H9 (cell line): Measurements from ENCODE around the gene GSE1. TPM values are rescaled to one million over a fixed set of nuclear protein-coding genes. Genes with fewer than 3 reads are reported as not detected.

Experiments
- DNase-seq: peaks from one replicate; pipeline ENCODE4 v3.0.0-alpha.2; 2017
- H2AFZ ChIP-seq: one replicate; pipeline ENCODE4 v1.6.1; 2013; ENCODE audit warnings: mild to moderate bottlenecking, low read length, control low read depth, moderate library complexity
- H2AK5ac ChIP-seq: 2 replicates; pipeline ENCODE4 v1.6.1; 2013; ENCODE audit warnings: low read length, control low read depth, mixed read lengths; ENCODE audit not compliant: insufficient read length
- H2BK120ac ChIP-seq: one replicate; pipeline ENCODE4 v1.6.1; 2013; ENCODE audit warnings: low read depth, mild to moderate bottlenecking, low read length, control low read depth, inconsistent platforms; ENCODE audit not compliant: poor library complexity, severe bottlenecking
- H2BK12ac ChIP-seq: 2 replicates; pipeline ENCODE4 v1.6.1; 2013; ENCODE audit warnings: low read length, control low read depth, mixed read lengths, low read depth; ENCODE audit not compliant: insufficient read length
- H2BK15ac ChIP-seq: 2 replicates; pipeline ENCODE4 v1.6.1; 2013; ENCODE audit warnings: low read depth, low read length, control low read depth
- H2BK20ac ChIP-seq: one replicate; pipeline ENCODE4 v1.6.1; 2013; ENCODE audit warnings: low read depth, mild to moderate bottlenecking, low read length, control low read depth, inconsistent platforms; ENCODE audit not compliant: poor library complexity, severe bottlenecking
- H2BK5ac ChIP-seq: 2 replicates; pipeline ENCODE4 v1.6.1; 2013; ENCODE audit warnings: low read length, control low read depth, mixed read lengths; ENCODE audit not compliant: insufficient read length
- H3K14ac ChIP-seq: 2 replicates; pipeline ENCODE4 v1.6.1; 2013; ENCODE audit warnings: low read length, control low read depth; ENCODE audit not compliant: insufficient read depth
- H3K18ac ChIP-seq: 2 replicates; pipeline ENCODE4 v1.6.1; 2013; ENCODE audit warnings: low read depth, mild to moderate bottlenecking, mixed read lengths, low read length, control low read depth; ENCODE audit not compliant: insufficient read length
- H3K23ac ChIP-seq: 2 replicates; pipeline ENCODE4 v1.6.1; 2013; ENCODE audit warnings: low read length, control low read depth, mixed read lengths, low read depth; ENCODE audit not compliant: insufficient read length
- H3K23me2 ChIP-seq: 2 replicates; pipeline ENCODE4 v1.6.1; 2013; ENCODE audit warnings: low read depth, mild to moderate bottlenecking, mixed read lengths, low read length, control low read depth; ENCODE audit not compliant: insufficient read length, poor library complexity, severe bottlenecking
- H3K27ac ChIP-seq: 2 replicates; pipeline ENCODE4 v1.5.1; 2013; ENCODE audit warnings: low read length, control low read depth, mixed read lengths, low read depth; ENCODE audit not compliant: insufficient read length
- H3K27me3 ChIP-seq: 2 replicates; pipeline ENCODE4 v1.6.1; 2013; ENCODE audit warnings: low read length, control low read depth, inconsistent platforms; ENCODE audit not compliant: insufficient read depth
- H3K4ac ChIP-seq: 2 replicates; pipeline ENCODE4 v1.6.1; 2013; ENCODE audit warnings: low read depth, mild to moderate bottlenecking, control low read depth, inconsistent platforms, low read length, moderate library complexity
- H3K4me1 ChIP-seq: 2 replicates; pipeline ENCODE4 v1.6.1; 2013; ENCODE audit warnings: low read length, control low read depth, inconsistent platforms; ENCODE audit not compliant: insufficient read depth
- H3K4me2 ChIP-seq: 2 replicates; pipeline ENCODE4 v1.6.1; 2013; ENCODE audit warnings: low read length, control low read depth, mixed read lengths; ENCODE audit not compliant: insufficient read length, insufficient read depth
- H3K56ac ChIP-seq: 2 replicates; pipeline ENCODE4 v1.6.1; 2013; ENCODE audit warnings: low read depth, mild to moderate bottlenecking, mixed read lengths, low read length, control low read depth; ENCODE audit not compliant: insufficient read length
- H3K79me1 ChIP-seq: 2 replicates; pipeline ENCODE4 v1.6.1; 2013; ENCODE audit warnings: low read depth, mild to moderate bottlenecking, moderate library complexity, low read length, control low read depth, inconsistent platforms; ENCODE audit not compliant: insufficient read depth, poor library complexity, severe bottlenecking
- H3K79me2 ChIP-seq: 2 replicates; pipeline ENCODE4 v1.6.1; 2013; ENCODE audit warnings: low read length, control low read depth, inconsistent platforms; ENCODE audit not compliant: insufficient read depth
- H3K9ac ChIP-seq: 2 replicates; pipeline ENCODE4 v1.6.1; 2013; ENCODE audit warnings: low read length, control low read depth, mixed read lengths; ENCODE audit not compliant: insufficient read length; ENCODE audit errors: extremely low read depth
- H3K9me3 ChIP-seq: one replicate; pipeline ENCODE4 v1.6.1; 2013; ENCODE audit warnings: low read depth, low read length, inconsistent platforms; ENCODE audit not compliant: control insufficient read depth
- H3T11ph ChIP-seq: one replicate; pipeline ENCODE4 v1.6.1; 2013; ENCODE audit warnings: mild to moderate bottlenecking, low read length, control low read depth, inconsistent platforms
- H4K20me1 ChIP-seq: one replicate; pipeline ENCODE4 v1.6.1; 2013; ENCODE audit not compliant: control insufficient read depth, insufficient read length, insufficient read depth
- H4K5ac ChIP-seq: 2 replicates; pipeline ENCODE4 v1.6.1; 2013; ENCODE audit warnings: low read depth, mild to moderate bottlenecking, mixed read lengths, low read length, control low read depth; ENCODE audit not compliant: insufficient read length
- H4K8ac ChIP-seq: replicated peaks from 2 replicates; pipeline ENCODE4 v1.6.1; 2013; ENCODE audit warnings: low read length, control low read depth, mixed read lengths, low read depth; ENCODE audit not compliant: insufficient read length
- H4K91ac ChIP-seq: 2 replicates; pipeline ENCODE4 v1.6.1; 2013; ENCODE audit warnings: low read depth, mild to moderate bottlenecking, moderate library complexity, mixed read lengths, low read length, control low read depth; ENCODE audit not compliant: insufficient read length
- H3K27ac Mint-ChIP-seq, 3 experiments: 2 replicates in 2 of 3; 3 replicates in 1 of 3; pipeline ENCODE4 v1.8.0; 2020 to 2021; ENCODE audit warnings: mixed read lengths in 3 of 3, mild to moderate bottlenecking in 1 of 3, moderate library complexity in 1 of 3
- H3K27me3 Mint-ChIP-seq: 2 replicates; pipeline ENCODE4 v1.8.0; 2021; ENCODE audit warnings: low read depth, mild to moderate bottlenecking, moderate library complexity, mixed read lengths
- H3K36me3 Mint-ChIP-seq, 3 experiments: 2 replicates in 2 of 3; 3 replicates in 1 of 3; pipeline ENCODE4 v1.8.0; 2020 to 2021; ENCODE audit warnings: low read depth in 3 of 3, mixed read lengths in 3 of 3; ENCODE audit not compliant: insufficient read depth in 1 of 3
- H3K4me1 Mint-ChIP-seq, 2 experiments: 2 replicates each; pipeline ENCODE4 v1.8.0; 2020; ENCODE audit warnings: mixed read lengths in 2 of 2
- H3K4me3 Mint-ChIP-seq, 2 experiments: 2 replicates in 1 of 2; 3 replicates in 1 of 2; pipeline ENCODE4 v1.8.0; 2020 to 2021; ENCODE audit warnings: mild to moderate bottlenecking in 2 of 2, mixed read lengths in 2 of 2, moderate library complexity in 1 of 2
- H3K9me3 Mint-ChIP-seq, 2 experiments: 2 replicates in 1 of 2; 3 replicates in 1 of 2; pipeline ENCODE4 v1.8.0; 2020; ENCODE audit warnings: mild to moderate bottlenecking in 2 of 2, mixed read lengths in 2 of 2, moderate library complexity in 1 of 2
- CTCF ChIP-seq: fragments of 200-600 bp; sonication (generic); conservative IDR thresholded peaks from 3 replicates; pipeline ENCODE4 v1.8.0; 2021; ENCODE audit warnings: antibody characterized with exemption, mild to moderate bottlenecking
- whole genome bisulfite sequencing: extraction: QIAGEN DNeasy Blood & Tissue Kit; methylation state at CpG from one replicate; pipeline ENCODE4 v1.1.7; 2013; ENCODE audit warnings: missing lambda C conversion rate, low lambda C conversion rate, mixed read lengths; ENCODE audit not compliant: insufficient read length; ENCODE audit errors: extremely low coverage; 5-methylcytosine and 5-hydroxymethylcytosine counted together
- total RNA-seq: library from RNA; stranded (reverse); gene quantifications from 2 replicates; pipeline ENCODE4 v1.2.1, GENCODE V29; 2021

GSE1 gene
- total RNA-seq, 1 experiment from 2014 or later, result 125 TPM

DNA sequence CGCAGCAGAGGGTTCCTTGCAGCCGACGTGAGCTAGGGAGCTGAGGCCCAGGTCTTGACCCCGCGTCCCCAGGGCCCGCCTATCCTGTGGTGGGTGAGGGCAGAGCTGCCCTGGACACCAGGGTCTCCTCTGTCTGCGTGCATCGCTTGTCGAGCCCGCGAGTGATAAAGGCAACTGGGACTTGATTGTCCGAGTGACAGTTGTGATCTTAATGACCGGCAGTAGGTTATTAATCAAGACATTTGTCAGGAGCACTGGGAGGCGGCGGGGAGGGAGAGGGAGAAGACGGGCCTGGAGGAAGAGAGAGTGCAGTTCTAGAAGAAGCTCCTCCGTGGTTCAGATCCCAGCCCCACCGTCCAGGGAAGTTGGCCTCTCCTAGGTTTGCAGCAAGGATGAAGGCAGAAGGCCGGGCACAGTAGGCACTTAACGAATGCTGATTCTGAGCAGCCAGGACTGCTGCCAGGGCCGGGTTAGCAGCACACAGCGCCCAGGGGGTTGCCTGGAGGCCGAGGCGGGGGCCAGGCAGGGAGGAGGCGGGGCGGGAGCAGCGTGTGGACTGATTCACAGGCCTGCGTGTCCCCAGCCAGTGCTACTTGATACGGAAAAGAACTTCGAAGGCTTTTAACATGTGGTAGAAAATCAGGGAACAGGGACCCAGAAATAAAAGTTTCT lies 11.3 kb upstream of the GSE1 start:
- 0 out of 2 replicates have a peak, but pooled peaks cover 3% of the 10 kb centered on the region for H3K79me2 ChIP-seq
- no peak overlapping the region for H3K9ac ChIP-seq
- H3K4me1 Mint-ChIP-seq, result peaks cover 65 to 71% of the 10 kb centered on the region in 2 experiments

More for the DNA sequence above, 11.3 kb upstream of the GSE1 start:
- H3K36me3 Mint-ChIP-seq, result peaks cover 0 to 3% (median 0%) of the 10 kb centered on the region in 3 experiments; a peak in 1 of 7 replicates
- H2AFZ ChIP-seq, result no peak overlapping the region
- H4K91ac ChIP-seq, result no peak overlapping the region
- no peak overlapping the region for H3T11ph ChIP-seq
- H2BK20ac ChIP-seq, result no peak overlapping the region
- no peak overlapping the region for H2AK5ac ChIP-seq
- H2BK12ac ChIP-seq, result no peak overlapping the region
- no peaks in the 10 kb centered on the region for H3K79me1 ChIP-seq
- peak overlapping the region in 1 of 2 experiments; percentile 16; a peak in 2 of 5 replicates for H3K4me3 Mint-ChIP-seq
- H2BK5ac ChIP-seq, result no peak overlapping the region
- H3K4ac ChIP-seq, result no peak overlapping the region
- no peak overlapping the region for H2BK15ac ChIP-seq
- no peak overlapping the region; a peak in 3 of 7 replicates for H3K27ac Mint-ChIP-seq
- DNase-seq, result no peak
- H3K9me3 Mint-ChIP-seq, result no peaks in the 10 kb centered on the region; a peak in 1 of 5 replicates
- no peak overlapping the region for H4K5ac ChIP-seq
- H3K18ac ChIP-seq, result no peak overlapping the region
- no CpG with 5 or more reads among the region's 30 CpGs for WGBS
- peak overlapping the region; percentile 64 for H3K14ac ChIP-seq
- no peak overlapping the region for H3K4me2 ChIP-seq
- no peaks in the 10 kb centered on the region for H3K27me3 Mint-ChIP-seq
- H4K20me1 ChIP-seq, result no peaks in the 10 kb centered on the region
- H3K27me3 ChIP-seq, result no peaks in the 10 kb centered on the region
- H4K8ac ChIP-seq, result no peak overlapping the region
- no peak overlapping the region for H3K27ac ChIP-seq
- no peak overlapping the region for H3K56ac ChIP-seq
- no peak overlapping the region for H2BK120ac ChIP-seq
- TF ChIP-seq CTCF, result no peak
- no peaks in the 10 kb centered on the region for H3K23me2 ChIP-seq
- peaks cover 19% of the 10 kb centered on the region; the same call in 1 of the 2 replicates for H3K4me1 ChIP-seq
- no peaks in the 10 kb centered on the region for H3K9me3 ChIP-seq
- no peak overlapping the region for H3K23ac ChIP-seq
